Measurements from ENCODE around the gene KRT35. TPM values are rescaled to one million over a fixed set of nuclear protein-coding genes. Genes with fewer than 3 reads are reported as not detected.

The KRT35 gene
- total and polyA plus RNA-seq, 10 of the 15 experiments (the other 5 are each of a cell fraction or from before 2014, with no cell fraction given) = not detected

DNA sequence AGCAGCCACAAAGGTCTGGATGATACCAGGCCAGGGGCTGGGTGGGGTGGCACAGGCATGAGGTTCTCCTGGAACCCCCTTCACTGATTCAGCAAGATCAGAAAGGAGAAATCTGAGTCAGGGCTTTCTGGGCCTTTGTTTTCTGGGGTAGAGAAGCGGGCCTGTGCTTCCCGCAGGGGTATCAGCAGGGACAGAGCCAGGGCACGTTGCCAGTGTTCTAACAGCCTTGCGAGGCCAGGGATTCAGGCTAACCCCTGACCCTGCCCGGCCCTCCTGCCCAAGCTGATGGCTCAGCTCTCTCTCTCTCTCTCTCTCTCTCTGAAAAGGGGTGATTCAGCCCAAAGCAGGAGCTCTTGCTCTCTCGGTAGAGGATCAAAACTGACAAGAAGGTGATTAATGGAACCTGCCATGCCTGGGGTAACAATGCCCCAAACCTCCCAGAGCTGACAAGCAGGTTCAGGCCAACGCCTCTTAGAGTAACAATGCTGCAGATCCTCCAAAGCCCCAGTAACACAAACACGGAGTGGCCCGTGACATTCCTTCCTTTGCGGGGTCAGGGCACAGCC, 26.4 kb upstream of the KRT35 start:
- H3K4me2 ChIP-seq (ENCODE audit: control insufficient read depth, insufficient read depth) = no peak overlapping the region
- no peak for DNase-seq (ENCODE audit: low read depth, low spot score)
- no peaks in the 10 kb centered on the region for H3K79me2 ChIP-seq (ENCODE audit: control insufficient read depth, insufficient read depth, low read length)
- no peaks in the 10 kb centered on the region for H3K36me3 ChIP-seq (ENCODE audit: control insufficient read depth in 2 of 2, insufficient read depth in 2 of 2, low read length in 1 of 2)
- H3K9ac ChIP-seq (ENCODE audit: control insufficient read depth, insufficient read depth, low read length) = no peak overlapping the region
- no peak overlapping the region for H3K4me3 ChIP-seq
- CTCF ChIA-PET = no interaction called here
- H2AFZ ChIP-seq (ENCODE audit: control insufficient read depth, low read depth, low read length) = no peak overlapping the region
- BruUV-seq (replicated peaks) = no TSS peak
- H3K4me1 ChIP-seq (ENCODE audit: control insufficient read depth, insufficient read depth, low read length) = no peaks in the 10 kb centered on the region
- FAIRE-seq = no peak
- H3K27me3 ChIP-seq (replicated peaks in 1 of 2; ENCODE audit: control insufficient read depth in 2 of 2, insufficient read depth in 2 of 2, low read length in 1 of 2) = peaks cover 2 to 8% of the 10 kb centered on the region in 2 experiments; a peak in 2 of 4 replicates
- in situ Hi-C loops (cut with MboI) = no loop called here
- WGBS (ENCODE audit: insufficient coverage, insufficient replicate concordance, low lambda C conversion rate, missing lambda C conversion rate) = 9% methylated on average over 10 of the region's 10 CpGs
- RAD21 ChIA-PET (ENCODE audit: unreplicated experiment) = no interaction called here
- ATAC-seq = no peak
- no peaks in the 10 kb centered on the region for H3K9me3 ChIP-seq (replicated peaks; ENCODE audit: control insufficient read depth, insufficient read depth, low read length)
- POLR2A ChIA-PET = no interaction called here
- SMC1A ChIA-PET (ENCODE audit: uncharacterized antibody, unreplicated experiment) = no interaction called here
- H3K27ac ChIP-seq (ENCODE audit: control insufficient read depth, insufficient read depth) = no peak overlapping the region
- intact Hi-C loops (cut with micrococcal nuclease; ENCODE audit: unreplicated experiment) = no loop called here
- no peaks in the 10 kb centered on the region for H4K20me1 ChIP-seq (ENCODE audit: control insufficient read depth, insufficient read depth)
- TF ChIP-seq, protein P1, sequence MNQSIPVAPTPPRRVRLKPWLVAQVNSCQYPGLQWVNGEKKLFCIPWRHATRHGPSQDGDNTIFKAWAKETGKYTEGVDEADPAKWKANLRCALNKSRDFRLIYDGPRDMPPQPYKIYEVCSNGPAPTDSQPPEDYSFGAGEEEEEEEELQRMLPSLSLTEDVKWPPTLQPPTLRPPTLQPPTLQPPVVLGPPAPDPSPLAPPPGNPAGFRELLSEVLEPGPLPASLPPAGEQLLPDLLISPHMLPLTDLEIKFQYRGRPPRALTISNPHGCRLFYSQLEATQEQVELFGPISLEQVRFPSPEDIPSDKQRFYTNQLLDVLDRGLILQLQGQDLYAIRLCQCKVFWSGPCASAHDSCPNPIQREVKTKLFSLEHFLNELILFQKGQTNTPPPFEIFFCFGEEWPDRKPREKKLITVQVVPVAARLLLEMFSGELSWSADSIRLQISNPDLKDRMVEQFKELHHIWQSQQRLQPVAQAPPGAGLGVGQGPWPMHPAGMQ (IDR thresholded peaks at IDR 0.05; ENCODE audit: borderline replicate concordance) = no peak
- TF ChIP-seq, protein P2, sequence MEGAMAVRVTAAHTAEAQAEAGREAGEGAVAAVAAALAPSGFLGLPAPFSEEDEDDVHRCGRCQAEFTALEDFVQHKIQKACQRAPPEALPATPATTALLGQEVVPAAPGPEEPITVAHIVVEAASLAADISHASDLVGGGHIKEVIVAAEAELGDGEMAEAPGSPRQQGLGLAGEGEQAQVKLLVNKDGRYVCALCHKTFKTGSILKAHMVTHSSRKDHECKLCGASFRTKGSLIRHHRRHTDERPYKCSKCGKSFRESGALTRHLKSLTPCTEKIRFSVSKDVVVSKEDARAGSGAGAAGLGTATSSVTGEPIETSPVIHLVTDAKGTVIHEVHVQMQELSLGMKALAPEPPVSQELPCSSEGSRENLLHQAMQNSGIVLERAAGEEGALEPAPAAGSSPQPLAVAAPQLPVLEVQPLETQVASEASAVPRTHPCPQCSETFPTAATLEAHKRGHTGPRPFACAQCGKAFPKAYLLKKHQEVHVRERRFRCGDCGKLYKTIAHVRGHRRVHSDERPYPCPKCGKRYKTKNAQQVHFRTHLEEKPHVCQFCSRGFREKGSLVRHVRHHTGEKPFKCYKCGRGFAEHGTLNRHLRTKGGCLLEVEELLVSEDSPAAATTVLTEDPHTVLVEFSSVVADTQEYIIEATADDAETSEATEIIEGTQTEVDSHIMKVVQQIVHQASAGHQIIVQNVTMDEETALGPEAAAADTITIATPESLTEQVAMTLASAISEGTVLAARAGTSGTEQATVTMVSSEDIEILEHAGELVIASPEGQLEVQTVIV (IDR thresholded peaks at IDR 0.05; ENCODE audit: borderline replicate concordance, partially characterized antibody) = no peak
- no peak for TF ChIP-seq CHD4 (IDR thresholded peaks at IDR 0.05)
- no peak for TF ChIP-seq RUNX3 (IDR thresholded peaks at IDR 0.05; ENCODE audit: low read length)

Measured in GM12878 (cell line).